Peyer's patch (tissue), 4 donors: ENCODE data around the gene PPFIA4.

Experiments used
- POLR2A ChIP-seq, 2 donors: fragments of 450-650 bp; IDR thresholded peaks; one replicate each; pipeline ENCODE4 v1.5.1; 2017; ENCODE audit warnings: antibody characterized with exemption in 2 of 2, mild to moderate bottlenecking in 2 of 2, moderate library complexity in 2 of 2
- TF ChIP-seq, protein P1 (sequence below), 6 experiments: fragments of 450-650 bp in 4 of 6; fragments of 200-600 bp in 2 of 6; sonication (generic) in 1 of 6; IDR thresholded peaks; one replicate each; pipeline ENCODE4 v1.5.1; 2017 to 2019; ENCODE audit warnings: antibody characterized with exemption in 6 of 6, mild to moderate bottlenecking in 3 of 6, moderate library complexity in 1 of 6

- TF ChIP-seq, protein P1, sequence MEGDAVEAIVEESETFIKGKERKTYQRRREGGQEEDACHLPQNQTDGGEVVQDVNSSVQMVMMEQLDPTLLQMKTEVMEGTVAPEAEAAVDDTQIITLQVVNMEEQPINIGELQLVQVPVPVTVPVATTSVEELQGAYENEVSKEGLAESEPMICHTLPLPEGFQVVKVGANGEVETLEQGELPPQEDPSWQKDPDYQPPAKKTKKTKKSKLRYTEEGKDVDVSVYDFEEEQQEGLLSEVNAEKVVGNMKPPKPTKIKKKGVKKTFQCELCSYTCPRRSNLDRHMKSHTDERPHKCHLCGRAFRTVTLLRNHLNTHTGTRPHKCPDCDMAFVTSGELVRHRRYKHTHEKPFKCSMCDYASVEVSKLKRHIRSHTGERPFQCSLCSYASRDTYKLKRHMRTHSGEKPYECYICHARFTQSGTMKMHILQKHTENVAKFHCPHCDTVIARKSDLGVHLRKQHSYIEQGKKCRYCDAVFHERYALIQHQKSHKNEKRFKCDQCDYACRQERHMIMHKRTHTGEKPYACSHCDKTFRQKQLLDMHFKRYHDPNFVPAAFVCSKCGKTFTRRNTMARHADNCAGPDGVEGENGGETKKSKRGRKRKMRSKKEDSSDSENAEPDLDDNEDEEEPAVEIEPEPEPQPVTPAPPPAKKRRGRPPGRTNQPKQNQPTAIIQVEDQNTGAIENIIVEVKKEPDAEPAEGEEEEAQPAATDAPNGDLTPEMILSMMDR (IDR thresholded peaks at IDR 0.05) = no peak
- TF ChIP-seq POLR2A (IDR thresholded peaks at IDR 0.05) = no peak
These were observed 10.2 kb downstream of the PPFIA4 start for GRCh38 chr1:203036537-203036936.
